H9 (cell line): ENCODE data around the gene DOCK1. TPM values are rescaled to one million over a fixed set of nuclear protein-coding genes. Genes with fewer than 3 reads are reported as not detected.

Experiments used
- DNase-seq: peaks from one replicate; pipeline ENCODE4 v3.0.0-alpha.2; 2017
- H2AFZ ChIP-seq: one replicate; pipeline ENCODE4 v1.6.1; 2013; ENCODE audit warnings: mild to moderate bottlenecking, low read length, control low read depth, moderate library complexity
- H2AK5ac ChIP-seq: 2 replicates; pipeline ENCODE4 v1.6.1; 2013; ENCODE audit warnings: low read length, control low read depth, mixed read lengths; ENCODE audit not compliant: insufficient read length
- H2BK120ac ChIP-seq: one replicate; pipeline ENCODE4 v1.6.1; 2013; ENCODE audit warnings: low read depth, mild to moderate bottlenecking, low read length, control low read depth, inconsistent platforms; ENCODE audit not compliant: poor library complexity, severe bottlenecking
- H2BK12ac ChIP-seq: 2 replicates; pipeline ENCODE4 v1.6.1; 2013; ENCODE audit warnings: low read length, control low read depth, mixed read lengths, low read depth; ENCODE audit not compliant: insufficient read length
- H2BK15ac ChIP-seq: 2 replicates; pipeline ENCODE4 v1.6.1; 2013; ENCODE audit warnings: low read depth, low read length, control low read depth
- H2BK20ac ChIP-seq: one replicate; pipeline ENCODE4 v1.6.1; 2013; ENCODE audit warnings: low read depth, mild to moderate bottlenecking, low read length, control low read depth, inconsistent platforms; ENCODE audit not compliant: poor library complexity, severe bottlenecking
- H2BK5ac ChIP-seq: 2 replicates; pipeline ENCODE4 v1.6.1; 2013; ENCODE audit warnings: low read length, control low read depth, mixed read lengths; ENCODE audit not compliant: insufficient read length
- H3K14ac ChIP-seq: 2 replicates; pipeline ENCODE4 v1.6.1; 2013; ENCODE audit warnings: low read length, control low read depth; ENCODE audit not compliant: insufficient read depth
- H3K18ac ChIP-seq: 2 replicates; pipeline ENCODE4 v1.6.1; 2013; ENCODE audit warnings: low read depth, mild to moderate bottlenecking, mixed read lengths, low read length, control low read depth; ENCODE audit not compliant: insufficient read length
- H3K23ac ChIP-seq: 2 replicates; pipeline ENCODE4 v1.6.1; 2013; ENCODE audit warnings: low read length, control low read depth, mixed read lengths, low read depth; ENCODE audit not compliant: insufficient read length
- H3K23me2 ChIP-seq: 2 replicates; pipeline ENCODE4 v1.6.1; 2013; ENCODE audit warnings: low read depth, mild to moderate bottlenecking, mixed read lengths, low read length, control low read depth; ENCODE audit not compliant: insufficient read length, poor library complexity, severe bottlenecking
- H3K27ac ChIP-seq: 2 replicates; pipeline ENCODE4 v1.5.1; 2013; ENCODE audit warnings: low read length, control low read depth, mixed read lengths, low read depth; ENCODE audit not compliant: insufficient read length
- H3K27me3 ChIP-seq: 2 replicates; pipeline ENCODE4 v1.6.1; 2013; ENCODE audit warnings: low read length, control low read depth, inconsistent platforms; ENCODE audit not compliant: insufficient read depth
- H3K4ac ChIP-seq: 2 replicates; pipeline ENCODE4 v1.6.1; 2013; ENCODE audit warnings: low read depth, mild to moderate bottlenecking, control low read depth, inconsistent platforms, low read length, moderate library complexity
- H3K4me1 ChIP-seq: 2 replicates; pipeline ENCODE4 v1.6.1; 2013; ENCODE audit warnings: low read length, control low read depth, inconsistent platforms; ENCODE audit not compliant: insufficient read depth
- H3K4me2 ChIP-seq: 2 replicates; pipeline ENCODE4 v1.6.1; 2013; ENCODE audit warnings: low read length, control low read depth, mixed read lengths; ENCODE audit not compliant: insufficient read length, insufficient read depth
- H3K56ac ChIP-seq: 2 replicates; pipeline ENCODE4 v1.6.1; 2013; ENCODE audit warnings: low read depth, mild to moderate bottlenecking, mixed read lengths, low read length, control low read depth; ENCODE audit not compliant: insufficient read length
- H3K79me1 ChIP-seq: 2 replicates; pipeline ENCODE4 v1.6.1; 2013; ENCODE audit warnings: low read depth, mild to moderate bottlenecking, moderate library complexity, low read length, control low read depth, inconsistent platforms; ENCODE audit not compliant: insufficient read depth, poor library complexity, severe bottlenecking
- H3K79me2 ChIP-seq: 2 replicates; pipeline ENCODE4 v1.6.1; 2013; ENCODE audit warnings: low read length, control low read depth, inconsistent platforms; ENCODE audit not compliant: insufficient read depth
- H3K9ac ChIP-seq: 2 replicates; pipeline ENCODE4 v1.6.1; 2013; ENCODE audit warnings: low read length, control low read depth, mixed read lengths; ENCODE audit not compliant: insufficient read length; ENCODE audit errors: extremely low read depth
- H3K9me3 ChIP-seq: one replicate; pipeline ENCODE4 v1.6.1; 2013; ENCODE audit warnings: low read depth, low read length, inconsistent platforms; ENCODE audit not compliant: control insufficient read depth
- H3T11ph ChIP-seq: one replicate; pipeline ENCODE4 v1.6.1; 2013; ENCODE audit warnings: mild to moderate bottlenecking, low read length, control low read depth, inconsistent platforms
- H4K20me1 ChIP-seq: one replicate; pipeline ENCODE4 v1.6.1; 2013; ENCODE audit not compliant: control insufficient read depth, insufficient read length, insufficient read depth
- H4K5ac ChIP-seq: 2 replicates; pipeline ENCODE4 v1.6.1; 2013; ENCODE audit warnings: low read depth, mild to moderate bottlenecking, mixed read lengths, low read length, control low read depth; ENCODE audit not compliant: insufficient read length
- H4K8ac ChIP-seq: replicated peaks from 2 replicates; pipeline ENCODE4 v1.6.1; 2013; ENCODE audit warnings: low read length, control low read depth, mixed read lengths, low read depth; ENCODE audit not compliant: insufficient read length
- H4K91ac ChIP-seq: 2 replicates; pipeline ENCODE4 v1.6.1; 2013; ENCODE audit warnings: low read depth, mild to moderate bottlenecking, moderate library complexity, mixed read lengths, low read length, control low read depth; ENCODE audit not compliant: insufficient read length
- H3K27ac Mint-ChIP-seq, 3 experiments: 2 replicates in 2 of 3; 3 replicates in 1 of 3; pipeline ENCODE4 v1.8.0; 2020 to 2021; ENCODE audit warnings: mixed read lengths in 3 of 3, mild to moderate bottlenecking in 1 of 3, moderate library complexity in 1 of 3
- H3K27me3 Mint-ChIP-seq: 2 replicates; pipeline ENCODE4 v1.8.0; 2021; ENCODE audit warnings: low read depth, mild to moderate bottlenecking, moderate library complexity, mixed read lengths
- H3K36me3 Mint-ChIP-seq, 3 experiments: 2 replicates in 2 of 3; 3 replicates in 1 of 3; pipeline ENCODE4 v1.8.0; 2020 to 2021; ENCODE audit warnings: low read depth in 3 of 3, mixed read lengths in 3 of 3; ENCODE audit not compliant: insufficient read depth in 1 of 3
- H3K4me1 Mint-ChIP-seq, 2 experiments: 2 replicates each; pipeline ENCODE4 v1.8.0; 2020; ENCODE audit warnings: mixed read lengths in 2 of 2
- H3K4me3 Mint-ChIP-seq, 2 experiments: 2 replicates in 1 of 2; 3 replicates in 1 of 2; pipeline ENCODE4 v1.8.0; 2020 to 2021; ENCODE audit warnings: mild to moderate bottlenecking in 2 of 2, mixed read lengths in 2 of 2, moderate library complexity in 1 of 2
- H3K9me3 Mint-ChIP-seq, 2 experiments: 2 replicates in 1 of 2; 3 replicates in 1 of 2; pipeline ENCODE4 v1.8.0; 2020; ENCODE audit warnings: mild to moderate bottlenecking in 2 of 2, mixed read lengths in 2 of 2, moderate library complexity in 1 of 2
- WGBS: extraction: QIAGEN DNeasy Blood & Tissue Kit; methylation state at CpG from one replicate; pipeline ENCODE4 v1.1.7; 2013; ENCODE audit warnings: missing lambda C conversion rate, low lambda C conversion rate, mixed read lengths; ENCODE audit not compliant: insufficient read length; ENCODE audit errors: extremely low coverage; 5-methylcytosine and 5-hydroxymethylcytosine counted together
- total RNA-seq: library from RNA; stranded (reverse); gene quantifications from 2 replicates; pipeline ENCODE4 v1.2.1, GENCODE V29; 2021
- TF ChIP-seq, protein P1 (sequence below): fragments of 200-600 bp; sonication (generic); conservative IDR thresholded peaks from 3 replicates; pipeline ENCODE4 v1.8.0; 2021; ENCODE audit warnings: antibody characterized with exemption, mild to moderate bottlenecking

DOCK1 gene
- total RNA-seq, 1 experiment from 2014 or later = 57.0 TPM

DNA sequence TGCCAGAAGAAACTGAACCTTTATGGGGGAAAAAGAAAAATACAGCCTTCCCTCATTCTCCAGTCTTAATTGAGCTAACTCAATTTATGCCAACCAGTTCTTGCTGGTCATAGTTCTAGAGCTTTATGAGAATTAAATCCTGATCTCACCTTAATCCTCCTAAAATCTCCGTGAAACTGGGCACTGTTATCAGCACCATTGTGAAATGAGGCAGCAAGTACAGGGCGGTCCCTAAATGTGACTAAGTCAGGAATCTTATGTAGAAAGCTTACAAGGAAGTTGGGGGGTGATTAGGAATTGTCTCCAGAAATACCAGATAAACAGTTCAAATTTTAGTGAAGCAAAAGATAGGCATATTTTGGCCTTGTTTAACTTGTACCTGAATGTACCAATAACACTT, 301.9 kb downstream of the DOCK1 start:
- Histone ChIP-seq H3K4me1 (peaks cover 5% of the 10 kb centered on the region; the same call in 1 of the 2 replicates), H3K56ac (no peak overlapping the region), H3K27ac (no peak overlapping the region), H2BK12ac (no peak overlapping the region), H2AK5ac (no peak overlapping the region), H2BK120ac (no peak overlapping the region), H3K9me3 (no peaks in the 10 kb centered on the region), H4K5ac (no peak overlapping the region), H2BK15ac (no peak overlapping the region), H2BK20ac (no peak overlapping the region), H3K4me2 (no peak overlapping the region), H3K4ac (no peak overlapping the region), H3K23me2 (no peaks in the 10 kb centered on the region), H2AFZ (no peak overlapping the region), H4K8ac (no peak overlapping the region), H3K18ac (no peak overlapping the region), H2BK5ac (no peak overlapping the region), H3K14ac (no peak overlapping the region), H4K91ac (no peak overlapping the region), H3T11ph (no peak overlapping the region), H3K27me3 (no peaks in the 10 kb centered on the region), H3K9ac (no peak overlapping the region), H4K20me1 (no peaks in the 10 kb centered on the region), H3K79me2 (no peaks in the 10 kb centered on the region), H3K23ac (no peak overlapping the region), H3K79me1 (no peaks in the 10 kb centered on the region)
- no CpG with 5 or more reads among the region's 2 CpGs for WGBS
- DNase-seq = no peak
- Mint-ChIP-seq H3K4me1 (peaks cover 4 to 12% of the 10 kb centered on the region in 2 experiments; a peak in 2 of 4 replicates), H3K9me3 (no peaks in the 10 kb centered on the region), H3K4me3 (no peak overlapping the region), H3K36me3 (peaks cover 0 to 5% (median 0%) of the 10 kb centered on the region in 3 experiments; a peak in 2 of 7 replicates), H3K27me3 (no peaks in the 10 kb centered on the region), H3K27ac (no peak overlapping the region)
- TF ChIP-seq, protein P1, sequence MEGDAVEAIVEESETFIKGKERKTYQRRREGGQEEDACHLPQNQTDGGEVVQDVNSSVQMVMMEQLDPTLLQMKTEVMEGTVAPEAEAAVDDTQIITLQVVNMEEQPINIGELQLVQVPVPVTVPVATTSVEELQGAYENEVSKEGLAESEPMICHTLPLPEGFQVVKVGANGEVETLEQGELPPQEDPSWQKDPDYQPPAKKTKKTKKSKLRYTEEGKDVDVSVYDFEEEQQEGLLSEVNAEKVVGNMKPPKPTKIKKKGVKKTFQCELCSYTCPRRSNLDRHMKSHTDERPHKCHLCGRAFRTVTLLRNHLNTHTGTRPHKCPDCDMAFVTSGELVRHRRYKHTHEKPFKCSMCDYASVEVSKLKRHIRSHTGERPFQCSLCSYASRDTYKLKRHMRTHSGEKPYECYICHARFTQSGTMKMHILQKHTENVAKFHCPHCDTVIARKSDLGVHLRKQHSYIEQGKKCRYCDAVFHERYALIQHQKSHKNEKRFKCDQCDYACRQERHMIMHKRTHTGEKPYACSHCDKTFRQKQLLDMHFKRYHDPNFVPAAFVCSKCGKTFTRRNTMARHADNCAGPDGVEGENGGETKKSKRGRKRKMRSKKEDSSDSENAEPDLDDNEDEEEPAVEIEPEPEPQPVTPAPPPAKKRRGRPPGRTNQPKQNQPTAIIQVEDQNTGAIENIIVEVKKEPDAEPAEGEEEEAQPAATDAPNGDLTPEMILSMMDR = no peak
